HepG2 (cell line): ENCODE measurements around the gene DDX50. TPM values are rescaled to one million over a fixed set of nuclear protein-coding genes. Genes with fewer than 3 reads are reported as not detected.

Source experiments
- AGO2 ChIP-seq: fragments of 200-400 bp; formaldehyde crosslinking; optimal IDR thresholded peaks from 2 replicates; pipeline ENCODE3; 2017; ENCODE audit warnings: mild to moderate bottlenecking, low read depth, low read length, moderate library complexity
- AHR ChIP-seq: IDR thresholded peaks from 2 replicates; pipeline ENCODE4 v1.6.1; 2018; ENCODE audit warnings: missing genetic modification reagents, missing compliant biosample characterization
- ARNTL ChIP-seq: sonication (generic); formaldehyde crosslinking; IDR thresholded peaks from 2 replicates; pipeline ENCODE4 v1.4.0; 2020; ENCODE audit warnings: mild to moderate bottlenecking, missing genetic modification reagents
- ATF1 ChIP-seq: IDR thresholded peaks from 2 replicates; pipeline ENCODE4 v1.6.1; 2016; ENCODE audit warnings: mild to moderate bottlenecking, control low read depth
- DR1 ChIP-seq: sonication (generic); formaldehyde crosslinking; IDR thresholded peaks from 2 replicates; pipeline ENCODE4 v1.8.0; 2021; ENCODE audit warnings: mild to moderate bottlenecking, missing genetic modification reagents, inconsistent platforms
- ESRRA ChIP-seq: sonication (generic); formaldehyde crosslinking; IDR thresholded peaks from 2 replicates; pipeline ENCODE4 v1.5.1; 2020; ENCODE audit warnings: mild to moderate bottlenecking, low read depth, missing genetic modification reagents
- GABPB1 ChIP-seq: IDR thresholded peaks from 2 replicates; pipeline ENCODE4 v1.6.1; 2016; ENCODE audit warnings: mild to moderate bottlenecking, missing genetic modification reagents, moderate library complexity, missing compliant biosample characterization
- HNRNPL ChIP-seq: fragments of 200-400 bp; formaldehyde crosslinking; IDR thresholded peaks from 2 replicates; pipeline ENCODE4 v1.6.1; 2017; ENCODE audit warnings: mild to moderate bottlenecking, low read depth, low read length
- PATZ1 ChIP-seq: sonication (generic); formaldehyde crosslinking; IDR thresholded peaks from 2 replicates; pipeline ENCODE4 v1.4.0; 2020; ENCODE audit warnings: missing genetic modification reagents
- SNAI1 ChIP-seq: sonication (generic); formaldehyde crosslinking; IDR thresholded peaks from 2 replicates; pipeline ENCODE4 v1.5.0; 2020; ENCODE audit warnings: mild to moderate bottlenecking, missing genetic modification reagents, borderline replicate concordance
- ZNF260 ChIP-seq: sonication (generic); formaldehyde crosslinking; IDR thresholded peaks from 2 replicates; pipeline ENCODE4 v1.4.0; 2020; ENCODE audit warnings: missing genetic modification reagents, low read depth, mild to moderate bottlenecking, borderline replicate concordance
- ZNF264 ChIP-seq: sonication (generic); formaldehyde crosslinking; IDR thresholded peaks from 2 replicates; pipeline ENCODE4 v1.4.0; 2020; ENCODE audit warnings: missing genetic modification reagents
- ZNF282 ChIP-seq: fragments of 450-650 bp; IDR thresholded peaks from 2 replicates; pipeline ENCODE4 v1.6.1; 2018; ENCODE audit not compliant: partially characterized antibody
- ZNF569 ChIP-seq: sonication (generic); formaldehyde crosslinking; IDR thresholded peaks from 2 replicates; pipeline ENCODE4 v1.5.0; 2020; ENCODE audit warnings: mild to moderate bottlenecking, missing genetic modification reagents, moderate library complexity, borderline replicate concordance
- ZNF646 ChIP-seq: sonication (generic); formaldehyde crosslinking; IDR thresholded peaks from 2 replicates; pipeline ENCODE4 v1.9.0; 2021; ENCODE audit warnings: mild to moderate bottlenecking, missing genetic modification reagents
- ZNF841 ChIP-seq: sonication (generic); formaldehyde crosslinking; IDR thresholded peaks from 2 replicates; pipeline ENCODE4 v1.8.1; 2023; ENCODE audit warnings: missing genetic modification reagents, borderline replicate concordance
- polyA plus RNA-seq, 8 experiments: library from polyadenylated mRNA; depleted of rRNA in 3 of 8; stranded (reverse) in 7 of 8; unstranded in 1 of 8; fragments of >200 nt; fragmentation: Illumina TruSeq in 4 of 8; extraction: Trizol in 4 of 8; gene quantifications; 2 replicates each; pipeline versions ENCODE4 v1.2.1 to v1.2.3, GENCODE V29; 2011 to 2016; ENCODE audit warnings: low read depth in 4 of 8, missing spikeins in 1 of 8, mixed read lengths in 1 of 8; ENCODE audit not compliant: insufficient read depth in 1 of 8
- total RNA-seq, 5 experiments: library from RNA; depleted of rRNA; stranded (reverse); fragments of >200 nt; fragmentation: Illumina TruSeq; extraction: Trizol; gene quantifications; 2 replicates each; pipeline ENCODE4 v1.2.3, GENCODE V29; 2016; ENCODE audit warnings: low read depth in 1 of 5
- TF ChIP-seq, protein P1 (sequence below): sonication (generic); formaldehyde crosslinking; IDR thresholded peaks from 2 replicates; pipeline ENCODE4 v1.5.1; 2020; ENCODE audit warnings: mild to moderate bottlenecking, missing genetic modification reagents, moderate library complexity
- TF ChIP-seq, protein P2 (sequence below): sonication (generic); formaldehyde crosslinking; IDR thresholded peaks from 2 replicates; pipeline ENCODE4 v1.4.0; 2020; ENCODE audit warnings: missing genetic modification reagents; ENCODE audit errors: not compliant biosample characterization

DDX50 gene
- total and polyA plus RNA-seq, 2 of the 13 experiments (the other 11 are each of a cell fraction or from before 2014, with no cell fraction given) = 19.0 to 38.2 TPM

- TF ChIP-seq ESRRA (CRISPR knock-in tag) (no peak), ATF1 (CRISPR knock-in tag) (peak; percentile 91), ZNF260 (no peak), HNRNPL (peak; percentile 76; the same call in 1 of the 2 replicates), SNAI1 (CRISPR knock-in tag) (peak; percentile 1; the same call in 1 of the 2 replicates), DR1 (no peak), GABPB1 (CRISPR knock-in tag) (peak; percentile 97), ARNTL (CRISPR knock-in tag) (no peak; the same call in 1 of the 2 replicates), ZNF646 (CRISPR knock-in tag) (no peak), ZNF264 (CRISPR knock-in tag) (no peak), ZNF282 (no peak), AHR (CRISPR knock-in tag) (no peak; the same call in 1 of the 2 replicates), ZNF569 (no peak), PATZ1 (peak; percentile 67), AGO2 (peak; percentile 76), ZNF841 (CRISPR knock-in tag) (0 out of 2 replicates have a peak, but pooled peaks have one; percentile 7)
- TF ChIP-seq, protein P1, sequence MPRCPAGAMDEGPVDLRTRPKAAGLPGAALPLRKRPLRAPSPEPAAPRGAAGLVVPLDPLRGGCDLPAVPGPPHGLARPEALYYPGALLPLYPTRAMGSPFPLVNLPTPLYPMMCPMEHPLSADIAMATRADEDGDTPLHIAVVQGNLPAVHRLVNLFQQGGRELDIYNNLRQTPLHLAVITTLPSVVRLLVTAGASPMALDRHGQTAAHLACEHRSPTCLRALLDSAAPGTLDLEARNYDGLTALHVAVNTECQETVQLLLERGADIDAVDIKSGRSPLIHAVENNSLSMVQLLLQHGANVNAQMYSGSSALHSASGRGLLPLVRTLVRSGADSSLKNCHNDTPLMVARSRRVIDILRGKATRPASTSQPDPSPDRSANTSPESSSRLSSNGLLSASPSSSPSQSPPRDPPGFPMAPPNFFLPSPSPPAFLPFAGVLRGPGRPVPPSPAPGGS (CRISPR knock-in tag) = no peak; the same call in 1 of the 2 replicates
- TF ChIP-seq, protein P2, sequence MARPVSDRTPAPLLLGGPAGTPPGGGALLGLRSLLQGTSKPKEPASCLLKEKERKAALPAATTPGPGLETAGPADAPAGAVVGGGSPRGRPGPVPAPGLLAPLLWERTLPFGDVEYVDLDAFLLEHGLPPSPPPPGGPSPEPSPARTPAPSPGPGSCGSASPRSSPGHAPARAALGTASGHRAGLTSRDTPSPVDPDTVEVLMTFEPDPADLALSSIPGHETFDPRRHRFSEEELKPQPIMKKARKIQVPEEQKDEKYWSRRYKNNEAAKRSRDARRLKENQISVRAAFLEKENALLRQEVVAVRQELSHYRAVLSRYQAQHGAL (CRISPR knock-in tag) = no peak
Observed at GRCh38 chr10:68901105-68901927, at the start of gene DDX50 (continued).
